Umbilical cord (tissue), 2 donors: Measurements from ENCODE around the gene TMBIM4. TPM values are rescaled to one million over a fixed set of nuclear protein-coding genes. Genes with fewer than 3 reads are reported as not detected.
A peak's percentile ranks its signal among the peaks of the same experiment; 100 is the strongest.
"Not testable (repeated sequence)": the region's sequence is repeated elsewhere in the genome, so short reads cannot be mapped to it uniquely, and the experiment has no call there.

Experiments
- DNase-seq: peaks from one replicate; pipeline ENCODE4 v3.0.0-alpha.2; 2015; ENCODE audit warnings: low spot score
- total RNA-seq: library from RNA; depleted of rRNA; stranded (reverse); fragments of >200 nt; gene quantifications from one replicate; pipeline ENCODE4 v1.2.3, GENCODE V29; 2014; ENCODE audit warnings: low replicate concordance; ENCODE audit not compliant: insufficient read depth

Gene TMBIM4
- total RNA-seq: 108 TPM

- DNase-seq: peak; percentile 96
These were observed at the start of gene TMBIM4 for GRCh38 chr12:66169221-66170170. TSS of gene TMBIM4 (minus strand) at chr12:66169996. CDS start at chr12:66169951, 45 bp downstream.

- DNase-seq: no peak
These were observed 47.6 kb upstream of the TMBIM4 start for GRCh38 chr12:66217342-66217917.

GRCh38 chr12:66213011-66213410 lies 43.2 kb upstream of the TMBIM4 start:
- DNase-seq: not testable (repeated sequence)

- not testable (repeated sequence) for DNase-seq
These were observed 41.8 kb upstream of the TMBIM4 start for GRCh38 chr12:66211573-66211972.

GRCh38 chr12:66210840-66211239 lies 41.0 kb upstream of the TMBIM4 start:
- DNase-seq: no peak

GRCh38 chr12:66206141-66206540 lies 36.3 kb upstream of the TMBIM4 start:
- DNase-seq: no peak

- DNase-seq: no peak
These were observed 34.0 kb upstream of the TMBIM4 start for GRCh38 chr12:66203820-66204219.

- DNase-seq: no peak
These were observed 30.2 kb upstream of the TMBIM4 start for GRCh38 chr12:66199831-66200509.

GRCh38 chr12:66199141-66199540 lies 29.3 kb upstream of the TMBIM4 start:
- DNase-seq: no peak

- peak; percentile 44 for DNase-seq
These were observed 27.7 kb upstream of the TMBIM4 start for GRCh38 chr12:66197495-66197921.

- DNase-seq: no peak
These were observed 27.0 kb upstream of the TMBIM4 start for GRCh38 chr12:66196806-66197205.

- no peak for DNase-seq
These were observed 25.4 kb upstream of the TMBIM4 start for GRCh38 chr12:66195242-66195641.

- DNase-seq: no peak
These were observed 24.3 kb upstream of the TMBIM4 start for GRCh38 chr12:66194122-66194521.

- DNase-seq: no peak
These were observed 21.8 kb upstream of the TMBIM4 start for GRCh38 chr12:66191547-66192126.

- DNase-seq: no peak
These were observed 20.9 kb upstream of the TMBIM4 start for GRCh38 chr12:66190519-66191370.

- DNase-seq: no peak
These were observed 20.1 kb upstream of the TMBIM4 start for GRCh38 chr12:66189889-66190288.

- DNase-seq: peak; percentile 29
These were observed 19.7 kb upstream of the TMBIM4 start for GRCh38 chr12:66189486-66189843.

GRCh38 chr12:66188584-66189485 lies 19.0 kb upstream of the TMBIM4 start, which contains the start of gene IRAK3:
TSS of gene IRAK3 (plus strand) at chr12:66189214. CDS start at chr12:66189300, 86 bp downstream.
- DNase-seq: peak; percentile 66

GRCh38 chr12:66187821-66188220 lies 18.0 kb upstream of the TMBIM4 start:
- DNase-seq: no peak

- DNase-seq: no peak
These were observed 17.2 kb upstream of the TMBIM4 start for GRCh38 chr12:66187036-66187435.
